ENCODE data around the gene CREB1.

Gene CREB1

DNA sequence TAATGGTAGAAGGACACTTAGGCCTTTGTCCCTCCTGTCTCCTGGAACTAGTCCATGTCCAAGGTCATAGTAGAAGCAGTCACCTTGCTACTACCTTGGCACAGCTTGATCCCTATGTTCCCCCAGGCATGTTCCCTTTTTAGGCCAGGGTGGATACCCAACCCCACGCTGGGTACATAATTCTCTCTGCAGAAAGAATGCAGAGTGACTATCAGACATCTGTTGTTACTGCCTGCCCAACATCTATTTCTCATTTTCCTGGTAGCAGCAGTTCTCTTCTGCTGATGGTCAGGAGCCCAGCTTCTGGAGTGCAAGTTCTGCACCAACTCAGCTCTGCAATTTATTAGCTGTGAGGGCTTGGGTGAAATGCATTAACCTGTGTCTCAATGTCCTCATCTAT lies 99.8 kb downstream of the CREB1 start:
- no peak overlapping the region for H3K4me3 ChIP-seq (replicated peaks; ENCODE audit: insufficient read depth, low read length)
- TF ChIP-seq POLR2AphosphoS5 (IDR thresholded peaks at IDR 0.05; ENCODE audit: low read depth) (no peak), SPI1 (IDR thresholded peaks at IDR 0.05; ENCODE audit: borderline replicate concordance, low read depth) (no peak), CTCF (IDR thresholded peaks at IDR 0.05; ENCODE audit: insufficient read depth, low read length) (no peak), GABPA (IDR thresholded peaks at IDR 0.05; ENCODE audit: low read depth) (no peak), REST (IDR thresholded peaks at IDR 0.05; ENCODE audit: insufficient replicate concordance, low read depth) (no peak)
- H3K27me3 ChIP-seq (ENCODE audit: insufficient read depth, poor library complexity, severe bottlenecking), result no peaks in the 10 kb centered on the region
- no peak for DNase-seq (ENCODE audit: low read depth in 1 of 2, low spot score in 1 of 2)
- no peak overlapping the region for H3K27ac ChIP-seq (replicated peaks)

DNA sequence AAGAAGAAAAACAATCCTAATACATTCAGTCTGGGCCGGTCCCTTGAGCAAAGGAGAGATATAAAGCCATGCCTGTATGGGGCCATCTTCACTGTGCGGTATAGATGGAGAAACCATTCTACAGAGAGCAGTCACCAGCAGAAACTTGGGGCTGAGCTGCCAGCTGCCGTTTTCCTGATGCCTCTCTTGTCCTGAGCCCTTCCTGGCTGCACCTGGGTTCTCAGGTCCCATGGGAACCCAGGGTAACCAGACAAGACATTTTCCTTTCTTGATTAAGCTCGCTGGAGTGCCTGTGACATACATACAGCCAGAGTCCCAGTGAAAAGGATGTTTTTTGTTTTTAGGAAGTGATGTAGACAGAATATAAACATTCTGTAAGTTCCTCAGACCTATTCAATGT lies 100.7 kb downstream of the CREB1 start:
- no peak for TF ChIP-seq GABPA (IDR thresholded peaks at IDR 0.05; ENCODE audit: low read depth)
- peak; percentile 2; the same call in 1 of the 2 replicates for TF ChIP-seq SPI1 (IDR thresholded peaks at IDR 0.05; ENCODE audit: borderline replicate concordance, low read depth)
- DNase-seq (ENCODE audit: low read depth in 1 of 2, low spot score in 1 of 2), result no peak
- no peaks in the 10 kb centered on the region for H3K27me3 ChIP-seq (ENCODE audit: insufficient read depth, poor library complexity, severe bottlenecking)
- no peak overlapping the region for H3K4me3 ChIP-seq (replicated peaks; ENCODE audit: insufficient read depth, low read length)
- H3K27ac ChIP-seq (replicated peaks), result no peak overlapping the region

- H3K27ac ChIP-seq (replicated peaks), result peak overlapping the region; percentile 65
- no peaks in the 10 kb centered on the region for H3K27me3 ChIP-seq (ENCODE audit: insufficient read depth, poor library complexity, severe bottlenecking)
- DNase-seq (ENCODE audit: low read depth in 1 of 2, low spot score in 1 of 2), result peak; percentile 82 to 87
- TF ChIP-seq CTCF (IDR thresholded peaks at IDR 0.05; ENCODE audit: insufficient read depth, low read length) (no peak), SPI1 (IDR thresholded peaks at IDR 0.05; ENCODE audit: borderline replicate concordance, low read depth) (peak; percentile 79), POLR2AphosphoS5 (IDR thresholded peaks at IDR 0.05; ENCODE audit: low read depth) (0 out of 2 replicates have a peak, but pooled peaks have one; percentile 16)
- H3K4me3 ChIP-seq (replicated peaks; ENCODE audit: insufficient read depth, low read length), result no peak overlapping the region
Observed at GRCh38 chr2:207632575-207633493, 103.1 kb downstream of the CREB1 start.

DNA sequence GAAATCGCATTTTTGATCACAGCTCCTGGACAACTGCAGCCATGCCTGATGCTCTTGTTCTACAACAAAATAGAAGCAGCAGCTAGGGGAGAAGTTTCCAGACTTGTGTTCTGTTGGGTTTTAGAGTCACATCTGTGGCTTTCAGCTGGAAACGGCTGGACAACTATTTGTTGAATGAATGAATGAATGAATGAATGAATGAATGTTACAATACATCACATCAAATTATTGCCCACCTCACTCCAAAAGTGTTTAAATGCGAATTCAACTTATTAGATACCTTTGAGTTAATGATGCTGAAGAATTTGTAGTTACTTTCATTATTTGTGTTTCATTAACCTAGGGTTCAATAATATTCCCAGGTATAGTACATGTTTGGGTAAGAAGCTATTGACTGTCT lies 103.9 kb downstream of the CREB1 start:
- Histone ChIP-seq H3K27me3 (ENCODE audit: insufficient read depth, poor library complexity, severe bottlenecking) (no peaks in the 10 kb centered on the region), H3K4me3 (replicated peaks; ENCODE audit: insufficient read depth, low read length) (no peak overlapping the region), H3K27ac (replicated peaks) (peak overlapping the region; percentile 65)
- DNase-seq (ENCODE audit: low read depth in 1 of 2, low spot score in 1 of 2), result no peak
- no peak for TF ChIP-seq GABPA (IDR thresholded peaks at IDR 0.05; ENCODE audit: low read depth)
- no peak for TF ChIP-seq POLR2AphosphoS5 (IDR thresholded peaks at IDR 0.05; ENCODE audit: low read depth)
- TF ChIP-seq REST (IDR thresholded peaks at IDR 0.05; ENCODE audit: insufficient replicate concordance, low read depth), result no peak
- TF ChIP-seq CTCF (IDR thresholded peaks at IDR 0.05; ENCODE audit: insufficient read depth, low read length), result no peak
- no peak for TF ChIP-seq SPI1 (IDR thresholded peaks at IDR 0.05; ENCODE audit: borderline replicate concordance, low read depth)
